Measurements from ENCODE around the gene PTBP1. TPM values are rescaled to one million over a fixed set of nuclear protein-coding genes. Genes with fewer than 3 reads are reported as not detected.

PTBP1 gene
- total and polyA plus RNA-seq, 9 donors, result 50.6 to 207 (median 150) TPM

DNA sequence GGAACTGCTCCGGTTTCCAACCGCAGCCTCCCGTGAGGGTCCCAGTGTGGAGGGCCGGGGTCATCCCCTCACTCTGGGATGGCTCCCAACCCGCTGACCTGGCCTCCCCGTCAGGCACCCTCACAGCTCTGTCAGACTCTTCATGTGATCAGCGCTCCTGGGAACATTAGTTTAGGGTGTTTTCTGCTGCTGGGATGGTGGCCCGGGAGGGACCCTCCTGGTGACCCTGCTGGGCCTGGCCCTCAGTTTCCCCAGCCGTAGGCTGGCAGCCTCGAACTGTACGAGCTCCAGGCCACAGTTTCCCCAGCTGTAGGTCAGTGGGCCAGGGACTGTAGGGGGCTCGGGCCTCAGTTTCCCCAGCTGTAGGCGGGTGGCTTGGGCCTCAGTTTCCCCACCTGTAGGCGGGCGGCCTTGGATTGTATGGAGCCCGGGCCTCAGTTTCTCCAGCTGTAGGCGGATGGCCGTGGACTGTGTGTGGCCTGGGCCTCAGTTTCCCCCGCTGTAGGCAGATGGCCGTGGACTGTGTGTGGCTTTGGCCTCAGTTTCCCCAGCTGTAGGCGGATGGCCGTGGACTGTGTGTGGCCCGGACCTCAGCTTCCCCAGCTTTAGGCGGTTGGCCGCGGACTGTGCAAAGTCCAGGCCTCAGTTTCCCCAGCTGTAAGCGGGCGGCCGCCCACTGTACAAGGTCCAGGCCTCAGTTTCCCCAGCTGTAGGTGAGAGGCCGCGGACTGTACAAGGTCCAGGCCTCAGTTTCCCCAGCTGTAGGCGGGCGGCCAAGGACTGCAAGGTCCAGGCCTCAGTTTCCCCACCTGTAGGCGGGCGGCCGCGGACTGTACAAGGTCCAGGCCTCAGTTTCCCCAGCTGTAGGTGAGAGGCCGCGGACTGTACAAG is 1.3 kb upstream of the PTBP1 start:
- H3K27ac ChIP-seq (ENCODE audit: low read length), result peak overlapping the region; percentile 96
- DNase-seq, result peak; percentile 28
- H3K36me3 ChIP-seq (ENCODE audit: control insufficient read depth, insufficient read depth, low read length), result peaks cover 25% of the 10 kb centered on the region
- no peaks in the 10 kb centered on the region for H3K9me3 ChIP-seq (replicated peaks; ENCODE audit: control insufficient read depth, low read depth, low read length)
- H3K4me3 ChIP-seq (ENCODE audit: low read length), result peak overlapping the region; percentile 89
- H3K27me3 ChIP-seq (ENCODE audit: control insufficient read depth, insufficient read depth, low read length), result no peaks in the 10 kb centered on the region
- H3K4me1 ChIP-seq (ENCODE audit: control insufficient read depth, insufficient read depth, low read length), result peaks cover 55% of the 10 kb centered on the region
- 82% methylated on average over 35 of the region's 39 CpGs for WGBS (ENCODE audit: insufficient coverage)

DNA sequence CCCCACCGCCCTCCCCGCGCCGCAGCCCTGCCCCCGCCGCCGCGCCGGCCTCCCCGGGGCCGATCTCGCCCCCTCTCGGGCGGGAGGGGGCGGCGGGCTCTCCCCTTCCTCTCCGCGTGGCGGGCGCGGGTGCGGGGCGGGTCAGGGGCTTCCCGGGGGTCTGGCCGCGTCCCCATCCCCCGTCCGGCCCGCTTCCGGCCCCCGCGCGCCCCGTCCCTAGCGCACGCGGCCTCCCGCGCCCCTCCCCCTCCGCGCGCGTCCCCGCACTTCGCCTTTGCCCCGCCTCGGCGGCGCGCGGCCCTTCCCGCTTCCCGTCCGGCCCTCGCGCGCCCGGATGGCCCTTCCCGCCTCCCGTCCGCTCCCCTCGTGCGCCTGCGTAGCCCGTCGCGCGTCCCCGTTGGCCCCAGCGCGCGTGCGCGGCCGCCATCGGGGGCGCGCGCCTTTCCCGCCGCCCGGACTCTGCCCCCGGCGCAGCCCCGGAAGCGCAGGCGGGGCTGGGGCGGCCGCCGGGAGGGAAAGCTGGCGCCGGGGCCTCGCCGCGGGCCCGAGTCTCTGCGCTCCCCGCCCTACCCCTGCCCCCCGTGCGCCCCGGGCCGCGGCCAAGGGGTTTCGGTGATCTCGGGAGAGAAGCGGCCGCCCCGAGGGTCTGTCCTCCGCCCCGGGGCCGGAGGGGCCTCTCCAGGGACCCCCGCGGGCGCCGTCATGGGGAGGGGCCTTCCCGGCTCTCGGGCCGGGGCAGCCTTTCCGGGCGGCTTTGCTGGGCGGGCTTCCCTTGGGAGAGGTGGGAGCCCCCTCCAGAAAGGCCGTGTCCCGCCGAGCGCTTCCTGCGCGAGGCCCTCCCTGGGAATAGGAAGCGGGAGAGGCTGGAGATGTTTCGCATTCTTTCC is 519 bp downstream of the PTBP1 start:
- peak overlapping the region; percentile 83 for H3K27ac ChIP-seq (ENCODE audit: low read length)
- DNase-seq, result peak; percentile 97
- H3K4me1 ChIP-seq (ENCODE audit: control insufficient read depth, insufficient read depth, low read length), result peaks cover 62% of the 10 kb centered on the region
- H3K4me3 ChIP-seq (ENCODE audit: low read length), result peak overlapping the region; percentile 88
- H3K9me3 ChIP-seq (replicated peaks; ENCODE audit: control insufficient read depth, low read depth, low read length), result no peaks in the 10 kb centered on the region
- H3K36me3 ChIP-seq (ENCODE audit: control insufficient read depth, insufficient read depth, low read length), result peaks cover 33% of the 10 kb centered on the region
- under 1% methylated on average over 117 of the region's 129 CpGs for WGBS (ENCODE audit: insufficient coverage)
- H3K27me3 ChIP-seq (ENCODE audit: control insufficient read depth, insufficient read depth, low read length), result no peaks in the 10 kb centered on the region

DNA sequence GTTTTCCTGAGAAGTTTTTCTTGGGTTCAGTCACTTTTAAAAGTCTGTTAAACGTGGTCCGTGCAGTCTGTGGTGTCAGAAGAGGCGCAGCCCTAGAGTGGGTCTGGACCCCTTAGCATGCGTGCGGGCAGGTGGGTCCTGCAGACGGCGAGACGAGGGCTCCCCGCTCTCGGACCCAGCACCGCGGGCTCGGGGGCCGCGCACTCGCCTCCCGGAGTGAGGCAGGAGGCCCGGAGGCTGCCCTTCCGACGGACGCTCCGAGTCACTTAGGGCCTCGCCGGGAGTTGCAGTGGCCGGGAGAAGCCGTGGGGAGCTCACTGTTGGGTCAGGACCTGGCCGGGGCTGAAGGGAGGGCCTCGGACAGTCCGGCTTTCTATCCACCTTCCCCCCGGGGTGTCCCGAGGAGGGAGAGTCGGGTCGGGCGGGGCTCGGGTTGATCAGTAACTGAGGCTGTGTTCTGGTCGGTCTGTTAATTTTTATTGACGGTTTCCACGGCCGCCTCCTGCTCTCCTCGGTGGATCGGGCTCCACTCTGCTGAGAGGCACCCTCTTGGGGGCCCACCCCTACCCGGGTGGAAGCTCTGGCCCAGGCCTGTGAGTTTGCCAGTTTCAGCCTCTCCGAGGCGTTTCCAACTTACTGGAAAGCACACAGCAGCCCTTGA is 1.3 kb downstream of the PTBP1 start:
- Histone ChIP-seq H3K4me1 (ENCODE audit: control insufficient read depth, insufficient read depth, low read length) (peaks cover 70% of the 10 kb centered on the region), H3K4me3 (ENCODE audit: low read length) (peak overlapping the region; percentile 88), H3K36me3 (ENCODE audit: control insufficient read depth, insufficient read depth, low read length) (peaks cover 39% of the 10 kb centered on the region), H3K27me3 (ENCODE audit: control insufficient read depth, insufficient read depth, low read length) (no peaks in the 10 kb centered on the region), H3K9me3 (replicated peaks; ENCODE audit: control insufficient read depth, low read depth, low read length) (no peaks in the 10 kb centered on the region), H3K27ac (ENCODE audit: low read length) (peak overlapping the region; percentile 83)
- peak; percentile 25 for DNase-seq
- under 1% methylated on average over 35 of the region's 44 CpGs for WGBS (ENCODE audit: insufficient coverage)

DNA sequence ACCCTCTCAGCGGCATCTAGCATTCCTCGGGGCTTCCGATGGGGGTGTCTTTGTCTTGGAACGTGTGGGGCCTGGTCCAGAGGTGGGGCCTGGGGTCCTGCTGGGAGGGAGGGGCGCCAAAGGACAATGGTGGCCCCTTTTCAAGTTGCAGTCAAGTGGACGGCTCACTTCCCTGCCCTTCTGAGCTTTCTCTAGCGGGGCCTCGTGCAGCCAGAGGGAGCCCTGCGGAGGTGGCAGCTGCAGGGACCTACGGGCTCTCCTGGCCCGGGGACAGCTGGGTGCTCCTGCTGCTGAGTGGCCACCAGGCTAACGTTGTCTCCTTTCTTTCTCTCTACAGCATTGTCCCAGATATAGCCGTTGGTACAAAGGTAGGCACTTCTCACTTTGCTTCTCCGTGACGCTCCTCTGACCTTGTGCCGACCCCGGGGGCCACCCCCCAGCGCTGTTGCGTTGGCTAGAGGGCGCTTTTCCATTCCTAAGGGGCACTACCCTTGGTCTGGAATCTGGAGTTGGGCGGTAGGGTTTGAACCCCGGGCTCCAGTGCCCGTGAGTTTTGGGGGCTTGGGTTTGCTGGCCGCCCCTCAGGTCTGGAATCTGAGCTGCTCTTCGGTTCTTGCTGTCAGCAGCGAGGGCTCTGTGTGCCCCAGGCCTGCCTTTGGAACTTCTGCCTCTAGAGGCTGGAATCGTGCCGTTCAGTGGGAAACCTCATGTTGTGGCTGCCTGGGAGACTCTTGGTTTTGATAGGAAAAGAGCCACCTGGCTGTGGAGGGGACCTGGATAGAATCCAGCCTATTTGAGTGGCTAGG is 2.0 kb downstream of the PTBP1 start:
- H3K27ac ChIP-seq (ENCODE audit: low read length), result peak overlapping the region; percentile 83
- peak overlapping the region; percentile 88 for H3K4me3 ChIP-seq (ENCODE audit: low read length)
- peaks cover 72% of the 10 kb centered on the region for H3K4me1 ChIP-seq (ENCODE audit: control insufficient read depth, insufficient read depth, low read length)
- H3K9me3 ChIP-seq (replicated peaks; ENCODE audit: control insufficient read depth, low read depth, low read length), result no peaks in the 10 kb centered on the region
- no peaks in the 10 kb centered on the region for H3K27me3 ChIP-seq (ENCODE audit: control insufficient read depth, insufficient read depth, low read length)
- peak; percentile 42 for DNase-seq
- 6% methylated on average over 22 of the region's 28 CpGs for WGBS (ENCODE audit: insufficient coverage)
- peaks cover 47% of the 10 kb centered on the region for H3K36me3 ChIP-seq (ENCODE audit: control insufficient read depth, insufficient read depth, low read length)

DNA sequence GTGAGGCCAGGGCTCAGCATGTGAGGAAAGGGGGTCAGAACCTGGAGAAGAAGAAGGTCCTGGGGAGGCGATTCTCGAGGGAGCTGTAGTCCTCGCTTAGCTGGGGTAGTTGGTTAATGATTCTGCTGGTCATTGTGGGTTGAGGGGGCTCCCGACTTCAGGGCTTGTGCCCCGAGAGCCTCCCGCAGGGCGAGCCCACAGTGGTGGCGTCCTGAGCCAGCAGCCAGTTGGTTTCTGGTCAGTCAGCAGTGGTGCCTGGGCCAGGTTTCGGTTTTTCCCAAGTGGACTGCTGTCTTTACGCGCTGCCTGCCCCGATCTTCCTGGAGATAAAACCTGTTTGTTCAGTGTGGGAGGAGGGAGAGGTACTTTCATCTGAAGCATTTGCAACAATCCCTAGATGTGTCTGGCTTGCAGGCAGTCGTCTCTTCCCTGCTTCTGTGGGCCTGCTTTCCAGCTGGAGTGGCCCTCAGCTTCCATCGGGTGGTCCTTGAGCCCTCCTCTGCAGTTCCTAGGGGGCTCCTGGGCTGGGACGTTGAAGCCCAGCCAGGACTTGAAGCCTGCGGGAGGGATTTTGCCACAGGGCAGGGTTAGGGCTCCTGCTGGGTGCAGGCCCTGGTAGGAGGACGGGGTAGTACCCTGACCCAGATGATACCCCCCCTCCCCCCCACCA is 3.2 kb downstream of the PTBP1 start:
- Histone ChIP-seq H3K27ac (ENCODE audit: low read length) (peak overlapping the region; percentile 24), H3K4me1 (ENCODE audit: control insufficient read depth, insufficient read depth, low read length) (peaks cover 63% of the 10 kb centered on the region), H3K9me3 (replicated peaks; ENCODE audit: control insufficient read depth, low read depth, low read length) (no peaks in the 10 kb centered on the region), H3K4me3 (ENCODE audit: low read length) (peak overlapping the region; percentile 4), H3K36me3 (ENCODE audit: control insufficient read depth, insufficient read depth, low read length) (peaks cover 59% of the 10 kb centered on the region), H3K27me3 (ENCODE audit: control insufficient read depth, insufficient read depth, low read length) (no peaks in the 10 kb centered on the region)
- 51% methylated on average over 10 of the region's 17 CpGs for WGBS (ENCODE audit: insufficient coverage)
- DNase-seq, result peak; percentile 7

DNA sequence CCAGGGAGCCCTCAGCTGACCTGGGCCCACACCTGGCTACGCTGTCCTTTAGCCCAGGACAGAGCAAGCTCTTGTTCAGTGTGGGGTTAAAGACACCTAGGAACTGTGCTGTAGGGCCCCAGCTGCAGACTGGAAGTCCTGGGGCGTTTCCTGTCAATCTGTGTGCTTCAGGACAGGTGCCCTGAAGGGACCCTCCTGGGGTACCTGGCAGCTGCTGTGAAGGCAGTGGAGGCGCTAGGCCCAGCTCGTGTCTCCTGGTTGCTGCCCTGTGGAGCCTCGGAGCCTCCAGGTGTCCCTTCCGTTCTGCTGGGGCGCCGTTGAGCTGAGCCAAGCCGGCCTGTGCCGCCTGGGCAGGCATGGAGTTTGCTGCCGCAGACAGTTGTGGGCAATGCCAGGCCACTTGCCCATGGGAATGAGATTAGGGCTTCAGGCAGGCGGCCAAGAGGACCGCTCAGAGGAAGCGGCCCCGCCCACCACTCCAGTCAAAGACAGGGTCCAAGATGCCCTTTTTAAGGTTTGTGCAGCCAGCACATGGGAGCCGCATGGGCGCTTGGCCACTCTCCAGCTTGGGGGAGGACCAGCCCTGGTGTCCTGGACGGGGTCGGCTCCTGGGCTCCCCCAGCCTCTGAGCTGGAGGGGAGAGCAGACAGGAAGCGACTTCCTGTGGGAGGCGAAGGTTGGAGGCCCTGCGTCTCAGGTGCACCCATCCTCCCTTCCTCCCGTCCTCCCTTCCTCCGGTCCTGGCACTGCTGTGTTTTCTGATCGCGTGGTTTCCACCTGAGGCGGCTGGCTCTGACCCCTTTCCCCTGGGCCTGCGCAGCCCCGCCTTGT is 4.0 kb downstream of the PTBP1 start:
- peaks cover 56% of the 10 kb centered on the region for H3K4me1 ChIP-seq (ENCODE audit: control insufficient read depth, insufficient read depth, low read length)
- 27% methylated on average over 24 of the region's 29 CpGs for WGBS (ENCODE audit: insufficient coverage)
- peaks cover 62% of the 10 kb centered on the region for H3K36me3 ChIP-seq (ENCODE audit: control insufficient read depth, insufficient read depth, low read length)
- no peaks in the 10 kb centered on the region for H3K27me3 ChIP-seq (ENCODE audit: control insufficient read depth, insufficient read depth, low read length)
- DNase-seq, result peak; percentile 51
- peak overlapping the region; percentile 4 for H3K4me3 ChIP-seq (ENCODE audit: low read length)
- H3K9me3 ChIP-seq (replicated peaks; ENCODE audit: control insufficient read depth, low read depth, low read length), result no peaks in the 10 kb centered on the region
- peak overlapping the region; percentile 82 for H3K27ac ChIP-seq (ENCODE audit: low read length)

DNA sequence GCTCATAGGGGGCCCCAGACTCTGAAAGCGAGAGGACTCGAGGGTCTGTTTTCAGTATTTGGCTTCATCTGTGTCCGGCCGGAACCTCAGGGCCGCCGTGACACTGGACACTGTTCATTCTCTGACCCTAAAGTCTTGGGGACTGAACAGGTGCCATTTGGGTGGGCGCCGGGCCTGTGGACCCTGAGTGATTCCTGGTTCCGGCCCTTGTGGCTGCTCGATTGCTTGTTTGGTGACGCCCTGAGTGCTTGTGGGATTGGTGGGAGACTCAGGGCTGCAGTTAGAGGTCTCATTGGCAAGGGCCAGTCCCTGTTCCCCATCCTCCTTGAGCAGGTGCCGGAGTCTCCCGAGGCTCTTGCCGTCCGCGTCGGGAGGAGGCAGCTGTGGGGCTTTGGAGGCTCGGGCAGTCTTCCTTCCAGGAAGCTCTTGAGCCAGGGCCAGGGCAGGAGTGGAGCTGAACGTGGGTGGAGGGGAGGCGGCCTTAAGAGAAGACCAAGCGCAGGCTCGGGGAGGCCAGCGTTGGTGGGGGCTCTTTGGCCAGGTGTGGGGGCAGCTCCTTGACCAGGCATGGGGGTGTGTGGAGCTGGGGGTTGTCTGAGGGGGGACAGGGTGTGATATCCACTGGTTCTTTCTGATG is 4.7 kb downstream of the PTBP1 start:
- Histone ChIP-seq H3K4me3 (ENCODE audit: low read length) (peak overlapping the region; percentile 0), H3K36me3 (ENCODE audit: control insufficient read depth, insufficient read depth, low read length) (peaks cover 69% of the 10 kb centered on the region), H3K4me1 (ENCODE audit: control insufficient read depth, insufficient read depth, low read length) (peaks cover 54% of the 10 kb centered on the region), H3K9me3 (replicated peaks; ENCODE audit: control insufficient read depth, low read depth, low read length) (no peaks in the 10 kb centered on the region), H3K27ac (ENCODE audit: low read length) (peak overlapping the region; percentile 82), H3K27me3 (ENCODE audit: control insufficient read depth, insufficient read depth, low read length) (no peaks in the 10 kb centered on the region)
- peak; percentile 72 for DNase-seq
- WGBS (ENCODE audit: insufficient coverage), result 18% methylated on average over 18 of the region's 23 CpGs

DNA sequence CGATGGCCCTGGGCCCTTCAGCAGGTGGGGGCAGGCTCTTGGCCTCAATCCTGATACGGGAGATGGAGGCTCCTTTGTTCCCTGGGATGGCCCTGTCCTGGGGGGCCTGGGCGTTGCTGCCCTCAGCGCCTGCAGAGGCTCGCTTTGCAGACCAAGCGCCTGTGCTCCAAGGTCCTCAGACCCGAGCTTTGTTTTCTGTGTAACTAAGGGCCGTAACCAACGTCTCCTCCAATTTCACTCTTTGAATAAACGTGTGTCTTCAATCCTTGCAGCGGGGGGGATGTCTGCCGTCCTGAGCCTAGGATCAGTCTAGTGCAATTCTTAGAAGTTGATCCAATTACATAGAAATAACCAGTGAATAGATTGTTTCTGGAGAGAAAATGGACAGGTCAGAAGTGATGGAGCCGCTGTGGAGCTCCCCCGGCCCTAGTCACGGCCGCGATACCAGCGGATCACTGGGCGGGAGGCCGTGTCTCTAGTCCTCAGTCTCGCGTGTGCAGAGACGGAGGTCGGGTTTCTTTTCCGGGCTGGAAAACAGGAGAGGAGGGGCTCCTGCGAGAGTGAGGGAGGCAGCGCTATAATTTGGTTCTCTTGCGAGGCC is 5.3 kb downstream of the PTBP1 start:
- WGBS (ENCODE audit: insufficient coverage), result 35% methylated on average over 21 of the region's 28 CpGs
- peaks cover 54% of the 10 kb centered on the region for H3K4me1 ChIP-seq (ENCODE audit: control insufficient read depth, insufficient read depth, low read length)
- peak overlapping the region; percentile 0 for H3K4me3 ChIP-seq (ENCODE audit: low read length)
- H3K9me3 ChIP-seq (replicated peaks; ENCODE audit: control insufficient read depth, low read depth, low read length), result no peaks in the 10 kb centered on the region
- DNase-seq, result peak; percentile 81
- no peaks in the 10 kb centered on the region for H3K27me3 ChIP-seq (ENCODE audit: control insufficient read depth, insufficient read depth, low read length)
- H3K27ac ChIP-seq (ENCODE audit: low read length), result peak overlapping the region; percentile 82
- peaks cover 75% of the 10 kb centered on the region for H3K36me3 ChIP-seq (ENCODE audit: control insufficient read depth, insufficient read depth, low read length)
